ENCODE results near the gene ARHGEF16.

Gene ARHGEF16

GRCh38 chr1:3519301-3519885, 64.9 kb downstream of the ARHGEF16 start:
- no peak overlapping the region for H3K4me3 ChIP-seq (ENCODE audit: low read length)
- TF ChIP-seq CTCF (IDR thresholded peaks at IDR 0.05; ENCODE audit: insufficient read depth, low read depth, low read length, missing control alignments): no peak
- no peak for DNase-seq (ENCODE audit: low read depth)

GRCh38 chr1:3520419-3521378, 66.2 kb downstream of the ARHGEF16 start:
- H3K4me3 ChIP-seq (ENCODE audit: low read length): no peak overlapping the region
- no peak for DNase-seq (ENCODE audit: low read depth)
- TF ChIP-seq CTCF (IDR thresholded peaks at IDR 0.05; ENCODE audit: insufficient read depth, low read depth, low read length, missing control alignments): no peak

- H3K4me3 ChIP-seq (ENCODE audit: low read length): no peak overlapping the region
- TF ChIP-seq CTCF (IDR thresholded peaks at IDR 0.05; ENCODE audit: insufficient read depth, low read depth, low read length, missing control alignments): no peak
- no peak for DNase-seq (ENCODE audit: low read depth)
These were observed 67.0 kb downstream of the ARHGEF16 start for GRCh38 chr1:3521426-3521825.

- DNase-seq (ENCODE audit: low read depth): no peak
- no peak overlapping the region for H3K4me3 ChIP-seq (ENCODE audit: low read length)
- TF ChIP-seq CTCF (IDR thresholded peaks at IDR 0.05; ENCODE audit: insufficient read depth, low read depth, low read length, missing control alignments): no peak
These were observed 67.6 kb downstream of the ARHGEF16 start for GRCh38 chr1:3522112-3522511.

GRCh38 chr1:3522564-3523265, 68.2 kb downstream of the ARHGEF16 start:
- TF ChIP-seq CTCF (IDR thresholded peaks at IDR 0.05; ENCODE audit: insufficient read depth, low read depth, low read length, missing control alignments): no peak
- H3K4me3 ChIP-seq (ENCODE audit: low read length): no peak overlapping the region
- DNase-seq (ENCODE audit: low read depth): no peak

- no peak for DNase-seq (ENCODE audit: low read depth)
- TF ChIP-seq CTCF (IDR thresholded peaks at IDR 0.05; ENCODE audit: insufficient read depth, low read depth, low read length, missing control alignments): no peak
These were observed 69.5 kb downstream of the ARHGEF16 start for GRCh38 chr1:3523980-3524379.

More at GRCh38 chr1:3523980-3524379, 69.5 kb downstream of the ARHGEF16 start:
- no peak overlapping the region for H3K4me3 ChIP-seq (ENCODE audit: low read length)
